A549 treated with ZK216348 at 1 μM for 4 hours (cell line): ENCODE results near the gene HPDL. TPM values are rescaled to one million over a fixed set of nuclear protein-coding genes. Genes with fewer than 3 reads are reported as not detected.

Experiments
- total RNA-seq: library from RNA; stranded (reverse); fragments of 200-300 nt; extraction: Qiagen RNA extraction; gene quantifications from 5 replicates; pipeline ENCODE4 v1.2.3, GENCODE V29; 2022; ENCODE audit warnings: low read depth

The HPDL gene
- total RNA-seq: 2.5 to 4.9 TPM (median 4.3 TPM) in 5 replicates

DNA sequence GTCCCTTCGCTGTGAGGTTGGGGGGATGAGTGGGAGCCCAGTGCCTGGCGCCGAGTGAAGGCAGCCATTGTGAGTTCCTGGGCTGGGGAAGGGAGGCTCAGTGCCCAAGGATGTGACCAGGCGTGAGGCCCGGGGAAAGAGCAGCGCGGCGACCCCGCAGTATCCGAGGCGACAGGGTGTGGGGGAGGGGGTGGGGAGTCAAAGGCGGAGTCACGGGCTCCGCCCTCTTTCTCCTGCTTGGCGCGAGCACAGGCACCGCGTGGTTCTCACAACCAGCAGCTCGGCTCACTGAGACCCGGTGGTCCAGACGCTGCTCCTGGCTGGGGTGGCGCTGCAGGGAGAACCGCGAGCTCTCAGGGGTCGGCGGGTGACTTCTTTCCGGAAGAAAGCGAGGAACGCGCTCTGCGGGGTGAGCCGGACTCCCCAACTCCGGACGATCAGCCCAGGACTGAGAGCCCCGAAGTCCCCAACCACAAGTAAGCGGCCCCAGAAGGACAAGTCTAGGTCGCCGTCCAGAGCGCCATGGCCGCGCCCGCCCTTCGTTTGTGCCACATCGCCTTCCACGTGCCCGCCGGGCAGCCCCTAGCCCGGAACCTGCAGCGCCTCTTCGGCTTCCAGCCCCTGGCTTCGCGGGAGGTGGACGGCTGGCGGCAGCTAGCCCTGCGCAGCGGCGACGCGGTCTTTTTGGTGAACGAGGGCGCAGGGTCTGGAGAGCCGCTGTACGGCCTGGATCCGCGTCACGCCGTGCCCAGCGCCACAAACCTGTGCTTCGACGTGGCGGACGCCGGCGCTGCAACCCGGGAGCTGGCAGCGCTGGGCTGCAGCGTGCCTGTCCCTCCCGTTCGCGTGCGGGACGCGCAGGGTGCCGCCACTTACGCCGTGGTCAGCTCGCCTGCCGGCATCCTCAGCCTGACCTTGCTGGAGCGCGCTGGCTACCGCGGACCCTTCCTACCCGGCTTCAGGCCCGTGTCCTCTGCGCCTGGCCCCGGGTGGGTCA lies at the start of gene HPDL:
Gene HPDL, plus strand, starts transcription at position 269 of the 997 bp plus-strand sequence. Its CDS starts 254 bp downstream, at position 523.

GRCh38 chr1:45339789-45340558 lies 13.3 kb downstream of the HPDL start, which contains the start of the genes MUTYH and TOE1:
Gene MUTYH (minus strand): TSS chr1:45340440. CDS start chr1:45334505, 5,935 bp downstream.
Gene TOE1 (plus strand): TSS chr1:45340170. CDS start chr1:45340253, 83 bp downstream.

Other genes with a start within 250 kb of the HPDL start
- 0.35 to 0.62 TPM (median 0.53 TPM) in 5 replicates for gene ZSWIM5, start 120.3 kb upstream of the HPDL start, total RNA-seq
- gene TOE1, start 13.3 kb downstream of the HPDL start, total RNA-seq: 11.8 to 13.6 TPM (median 12.5 TPM) in 5 replicates
- 7.3 to 11.5 TPM (median 9.1 TPM) in 5 replicates for gene MUTYH, start 13.5 kb downstream of the HPDL start, total RNA-seq
- gene TESK2, start 164.3 kb downstream of the HPDL start, total RNA-seq: 0.09 to 0.33 TPM (median 0.13 TPM) in 5 replicates
- 1.2 to 2.1 TPM (median 1.8 TPM) in 5 replicates for gene CCDC163, start 173.2 kb downstream of the HPDL start, total RNA-seq
- 1.8 to 2.4 TPM (median 1.9 TPM) in 5 replicates for gene MMACHC, start 173.4 kb downstream of the HPDL start, total RNA-seq
- 1,859 to 2,419 TPM (median 2,022 TPM) in 5 replicates for gene PRDX1, start 195.0 kb downstream of the HPDL start, total RNA-seq
- gene AKR1A1, start 223.9 kb downstream of the HPDL start, total RNA-seq: 72.7 to 82.6 TPM (median 78.5 TPM) in 5 replicates